ENCODE data around the gene LRRC2. TPM values are rescaled to one million over a fixed set of nuclear protein-coding genes. Genes with fewer than 3 reads are reported as not detected.

LRRC2 gene
- total RNA-seq, 2 donors from 2014 or later: under 0.01 to 0.42 TPM

DNA sequence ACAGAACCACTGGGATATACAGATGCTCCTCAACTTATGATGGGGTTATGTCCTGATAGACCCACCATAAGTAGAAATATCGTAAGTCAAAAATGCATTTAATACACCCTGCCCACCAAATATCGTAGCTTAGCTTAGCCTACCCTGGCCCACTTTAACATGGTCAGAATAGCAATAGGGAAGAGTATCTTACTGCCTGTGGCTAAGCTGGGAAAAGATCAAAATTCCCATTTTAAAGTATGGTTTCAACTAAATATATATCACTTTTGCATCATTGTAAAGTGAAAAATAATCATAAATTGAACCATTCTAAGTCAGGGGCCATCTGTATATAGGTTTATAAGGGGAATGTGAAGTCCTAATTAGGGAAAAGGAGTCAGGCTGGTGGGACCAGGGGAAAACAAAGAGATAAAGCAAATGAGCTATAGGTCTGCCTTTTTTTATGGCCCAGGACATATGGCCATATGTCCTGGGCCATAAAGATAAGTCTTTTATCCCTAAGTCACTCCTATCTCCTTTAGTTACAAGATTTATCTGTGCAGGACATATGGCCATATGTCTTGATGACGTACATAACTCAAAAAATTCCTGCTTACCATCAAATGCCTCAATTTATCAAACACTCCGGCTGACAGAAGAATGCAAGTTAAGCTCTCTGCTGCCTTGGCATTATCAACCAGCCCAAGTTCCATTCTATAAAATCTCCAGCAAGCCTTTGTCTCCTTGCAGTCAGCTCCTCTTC, 57.1 kb downstream of the LRRC2 start:
- Histone ChIP-seq H3K4me1 (ENCODE audit: control insufficient read depth in 1 of 2, low read depth in 2 of 2) (no peaks in the 10 kb centered on the region), H3K9me3 (no peaks in the 10 kb centered on the region), H3K27me3 (replicated peaks; ENCODE audit: insufficient read depth) (peaks cover 3% of the 10 kb centered on the region), H3K27ac (no peak overlapping the region), H3K36me3 (no peaks in the 10 kb centered on the region), H3K4me3 (no peak overlapping the region)
- ATAC-seq (ENCODE audit: insufficient number of reproducible peaks, low FRiP score, low read depth) (no peak), DNase-seq (ENCODE audit: low spot score) (no peak)
- TF ChIP-seq, protein P1, sequence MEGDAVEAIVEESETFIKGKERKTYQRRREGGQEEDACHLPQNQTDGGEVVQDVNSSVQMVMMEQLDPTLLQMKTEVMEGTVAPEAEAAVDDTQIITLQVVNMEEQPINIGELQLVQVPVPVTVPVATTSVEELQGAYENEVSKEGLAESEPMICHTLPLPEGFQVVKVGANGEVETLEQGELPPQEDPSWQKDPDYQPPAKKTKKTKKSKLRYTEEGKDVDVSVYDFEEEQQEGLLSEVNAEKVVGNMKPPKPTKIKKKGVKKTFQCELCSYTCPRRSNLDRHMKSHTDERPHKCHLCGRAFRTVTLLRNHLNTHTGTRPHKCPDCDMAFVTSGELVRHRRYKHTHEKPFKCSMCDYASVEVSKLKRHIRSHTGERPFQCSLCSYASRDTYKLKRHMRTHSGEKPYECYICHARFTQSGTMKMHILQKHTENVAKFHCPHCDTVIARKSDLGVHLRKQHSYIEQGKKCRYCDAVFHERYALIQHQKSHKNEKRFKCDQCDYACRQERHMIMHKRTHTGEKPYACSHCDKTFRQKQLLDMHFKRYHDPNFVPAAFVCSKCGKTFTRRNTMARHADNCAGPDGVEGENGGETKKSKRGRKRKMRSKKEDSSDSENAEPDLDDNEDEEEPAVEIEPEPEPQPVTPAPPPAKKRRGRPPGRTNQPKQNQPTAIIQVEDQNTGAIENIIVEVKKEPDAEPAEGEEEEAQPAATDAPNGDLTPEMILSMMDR (IDR thresholded peaks at IDR 0.05): no peak

DNA sequence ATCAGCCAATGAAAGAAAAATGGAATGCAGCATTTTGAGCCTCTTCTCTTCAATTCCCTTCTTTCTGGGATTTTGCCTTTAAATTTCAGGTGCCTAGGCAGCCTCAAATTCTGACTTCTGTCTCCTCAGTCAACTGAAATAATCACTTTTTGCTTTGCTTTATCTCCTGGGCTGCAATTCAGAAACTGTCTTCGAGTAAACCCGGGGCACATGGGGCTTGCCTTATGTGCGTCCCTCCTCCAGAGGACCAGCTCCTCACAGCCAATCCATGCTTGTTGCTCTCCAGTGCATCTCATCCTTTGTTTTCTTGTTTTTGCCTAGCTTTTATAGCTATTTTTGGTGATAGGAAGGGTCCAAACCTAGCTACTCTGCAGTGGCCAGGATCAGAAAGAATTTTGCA, 59.6 kb downstream of the LRRC2 start:
- ATAC-seq (ENCODE audit: insufficient number of reproducible peaks, low FRiP score, low read depth) (no peak), DNase-seq (ENCODE audit: low spot score) (no peak)
- H3K27me3 ChIP-seq (replicated peaks; ENCODE audit: insufficient read depth): peaks cover 3% of the 10 kb centered on the region
- no peaks in the 10 kb centered on the region for H3K9me3 ChIP-seq
- no peaks in the 10 kb centered on the region for H3K4me1 ChIP-seq (ENCODE audit: control insufficient read depth in 1 of 2, low read depth in 2 of 2)
- no peaks in the 10 kb centered on the region for H3K36me3 ChIP-seq
- no peak overlapping the region for H3K4me3 ChIP-seq
- H3K27ac ChIP-seq: no peak overlapping the region
- TF ChIP-seq, protein P1 (IDR thresholded peaks at IDR 0.05): no peak

DNA sequence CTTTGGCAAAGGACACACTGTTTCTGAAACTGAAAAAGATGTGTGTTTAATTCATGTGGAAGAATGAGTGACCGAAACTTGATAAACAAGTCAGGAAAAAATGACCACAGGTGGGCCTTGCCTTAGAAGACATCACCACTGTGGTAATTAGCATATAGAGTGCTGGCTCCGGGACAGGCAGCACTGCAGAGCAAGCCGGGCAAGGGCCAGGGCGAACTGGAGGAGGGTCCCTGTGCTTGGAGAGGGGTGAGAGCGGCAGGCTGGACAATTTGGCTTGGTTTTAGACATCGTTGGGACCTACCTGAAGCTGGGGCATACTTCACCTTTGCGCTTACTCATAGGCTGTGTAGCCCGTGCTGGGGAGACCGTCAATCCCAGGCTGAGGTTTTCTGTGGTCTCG, 60.1 kb downstream of the LRRC2 start:
- Histone ChIP-seq H3K4me1 (ENCODE audit: control insufficient read depth in 1 of 2, low read depth in 2 of 2) (no peaks in the 10 kb centered on the region), H3K4me3 (no peak overlapping the region), H3K27ac (no peak overlapping the region), H3K36me3 (no peaks in the 10 kb centered on the region), H3K9me3 (no peaks in the 10 kb centered on the region), H3K27me3 (replicated peaks; ENCODE audit: insufficient read depth) (no peaks in the 10 kb centered on the region)
- DNase-seq (ENCODE audit: low spot score) (no peak), ATAC-seq (ENCODE audit: insufficient number of reproducible peaks, low FRiP score, low read depth) (no peak)
- TF ChIP-seq, protein P1 (IDR thresholded peaks at IDR 0.05): no peak

- TF ChIP-seq, protein P1 (IDR thresholded peaks at IDR 0.05): no peak
- no peak for ATAC-seq (ENCODE audit: insufficient number of reproducible peaks, low FRiP score, low read depth)
- DNase-seq (ENCODE audit: low spot score): no peak
- Histone ChIP-seq H3K27ac (no peak overlapping the region), H3K36me3 (no peaks in the 10 kb centered on the region), H3K9me3 (no peaks in the 10 kb centered on the region), H3K27me3 (replicated peaks; ENCODE audit: insufficient read depth) (no peaks in the 10 kb centered on the region), H3K4me1 (ENCODE audit: control insufficient read depth in 1 of 2, low read depth in 2 of 2) (no peaks in the 10 kb centered on the region), H3K4me3 (no peak overlapping the region)
Observed at GRCh38 chr3:46504789-46505188, 61.3 kb downstream of the LRRC2 start.

GRCh38 chr3:46503200-46503874, 62.8 kb downstream of the LRRC2 start:
- Histone ChIP-seq H3K9me3 (no peaks in the 10 kb centered on the region), H3K4me1 (ENCODE audit: control insufficient read depth in 1 of 2, low read depth in 2 of 2) (no peaks in the 10 kb centered on the region), H3K27ac (no peak overlapping the region), H3K36me3 (no peaks in the 10 kb centered on the region), H3K4me3 (no peak overlapping the region), H3K27me3 (replicated peaks; ENCODE audit: insufficient read depth) (no peaks in the 10 kb centered on the region)
- TF ChIP-seq, protein P1 (IDR thresholded peaks at IDR 0.05): no peak
- ATAC-seq (ENCODE audit: insufficient number of reproducible peaks, low FRiP score, low read depth) (no peak), DNase-seq (ENCODE audit: low spot score) (no peak)
